GM10248 (cell line): ENCODE data around the gene CPED1.

ENCODE experiments used
- CTCF ChIA-PET: fragments of 300-600 bp; sonication (Branson Sonifier 250); formaldehyde crosslinking; extraction: SDS; loops from one replicate; lab custom pipeline; 2021; ENCODE audit warnings: antibody characterized with exemption; lab: Yijun Ruan, JAX
- POLR2A ChIA-PET: fragments of 350-650 bp; sonication (Branson Sonifier 250); formaldehyde crosslinking; extraction: SDS; loops from one replicate; lab custom pipeline; 2020; ENCODE audit warnings: antibody characterized with exemption; lab: Yijun Ruan, JAX
- DNase-seq: peaks from one replicate; pipeline ENCODE4 v3.0.0; 2012; ENCODE audit errors: extremely low spot score
- CTCF ChIP-seq: IDR thresholded peaks from 2 replicates; pipeline ENCODE4 v1.5.1; 2012; ENCODE audit warnings: mild to moderate bottlenecking, low read depth; ENCODE audit errors: extremely low read depth, missing control alignments, control extremely low read depth

The CPED1 gene

GRCh38 chr7:121157341-121157751 lies 168.8 kb downstream of the CPED1 start:
- ChIA-PET POLR2A (no interaction called here), CTCF (interaction anchor here (1.2 kb wide), 1 partner anchor 14 kb away, joined by 3 read pairs; no protein-coding TSS in a partner anchor)
- no peak for TF ChIP-seq CTCF
- no peak for DNase-seq

GRCh38 chr7:121157885-121158590 lies 169.5 kb downstream of the CPED1 start:
- POLR2A ChIA-PET: no interaction called here
- no peak for DNase-seq
- no peak for TF ChIP-seq CTCF
- CTCF ChIA-PET: no interaction called here

GRCh38 chr7:121158665-121159064 lies 170.2 kb downstream of the CPED1 start:
- POLR2A ChIA-PET: no interaction called here
- no peak for DNase-seq
- CTCF ChIA-PET: no interaction called here
- no peak for TF ChIP-seq CTCF

- POLR2A ChIA-PET: no interaction called here
- no peak for TF ChIP-seq CTCF
- no peak for DNase-seq
- CTCF ChIA-PET: no interaction called here
Observed at GRCh38 chr7:121159553-121159952, 171.0 kb downstream of the CPED1 start.

- TF ChIP-seq CTCF: no peak
- POLR2A ChIA-PET: no interaction called here
- CTCF ChIA-PET: interaction anchor here (0.9 to 1.5 kb wide), 5 partner anchors 10 to 302 kb away, joined by 3 to 5 read pairs (median 3); no protein-coding TSS in a partner anchor
Observed at GRCh38 chr7:121160150-121161008, 171.9 kb downstream of the CPED1 start.

GRCh38 chr7:121163699-121164098 lies 175.2 kb downstream of the CPED1 start:
- CTCF ChIA-PET: interaction anchor here (1.1 to 2.8 kb wide), 3 partner anchors 9 to 10 kb away, joined by 3 to 8 read pairs (median 3); no protein-coding TSS in a partner anchor
- DNase-seq: no peak
- no peak for TF ChIP-seq CTCF
- POLR2A ChIA-PET: no interaction called here

More at GRCh38 chr7:121160150-121161008, 171.9 kb downstream of the CPED1 start:
- DNase-seq: no peak
